HepG2 (cell line): ENCODE measurements around the gene ZNF770. TPM values are rescaled to one million over a fixed set of nuclear protein-coding genes. Genes with fewer than 3 reads are reported as not detected.

Experiments
- MED13 ChIP-seq: sonication (generic); formaldehyde crosslinking; IDR thresholded peaks from 2 replicates; pipeline ENCODE4 v1.5.0; 2020; ENCODE audit warnings: missing genetic modification reagents
- NFIB ChIP-seq: sonication (generic); formaldehyde crosslinking; IDR thresholded peaks from 2 replicates; pipeline ENCODE4 v1.9.0; 2021; ENCODE audit warnings: missing genetic modification reagents, mild to moderate bottlenecking, borderline replicate concordance
- NR2F6 ChIP-seq, 2 experiments: IDR thresholded peaks; 2 replicates each; pipeline ENCODE4 v1.6.1; 2016; ENCODE audit warnings: antibody characterized with exemption in 1 of 2, mild to moderate bottlenecking in 1 of 2
- NRL ChIP-seq: sonication (generic); formaldehyde crosslinking; IDR thresholded peaks from 2 replicates; pipeline ENCODE4 v1.5.0; 2020; ENCODE audit warnings: missing genetic modification reagents, mild to moderate bottlenecking, moderate library complexity, borderline replicate concordance
- RBFOX2 ChIP-seq: fragments of 200-400 bp; formaldehyde crosslinking; IDR thresholded peaks from 2 replicates; pipeline ENCODE4 v1.6.1; 2017; ENCODE audit warnings: low read depth, mild to moderate bottlenecking, low read length
- ZNF367 ChIP-seq: sonication (generic); formaldehyde crosslinking; IDR thresholded peaks from 2 replicates; pipeline ENCODE4 v1.4.0; 2020; ENCODE audit warnings: missing genetic modification reagents, borderline replicate concordance
- ZNF430 ChIP-seq: sonication (generic); formaldehyde crosslinking; IDR thresholded peaks from 2 replicates; pipeline ENCODE4 v1.9.0; 2021; ENCODE audit warnings: mild to moderate bottlenecking, missing genetic modification reagents
- ZNF546 ChIP-seq: sonication (generic); formaldehyde crosslinking; conservative IDR thresholded peaks from 2 replicates; pipeline ENCODE4 v1.8.1; 2023; ENCODE audit warnings: mild to moderate bottlenecking, missing genetic modification reagents
- polyA plus RNA-seq, 8 experiments: library from polyadenylated mRNA; depleted of rRNA in 3 of 8; stranded (reverse) in 7 of 8; unstranded in 1 of 8; fragments of >200 nt; fragmentation: Illumina TruSeq in 4 of 8; extraction: Trizol in 4 of 8; gene quantifications; 2 replicates each; pipeline versions ENCODE4 v1.2.1 to v1.2.3, GENCODE V29; 2011 to 2016; ENCODE audit warnings: low read depth in 4 of 8, missing spikeins in 1 of 8, mixed read lengths in 1 of 8; ENCODE audit not compliant: insufficient read depth in 1 of 8
- total RNA-seq, 5 experiments: library from RNA; depleted of rRNA; stranded (reverse); fragments of >200 nt; fragmentation: Illumina TruSeq; extraction: Trizol; gene quantifications; 2 replicates each; pipeline ENCODE4 v1.2.3, GENCODE V29; 2016; ENCODE audit warnings: low read depth in 1 of 5
- TF ChIP-seq, protein P1 (sequence below): sonication (generic); formaldehyde crosslinking; IDR thresholded peaks from 2 replicates; pipeline ENCODE4 v1.9.0; 2022; ENCODE audit warnings: low read depth, missing genetic modification reagents
- TF ChIP-seq, protein P2 (sequence below): sonication (generic); formaldehyde crosslinking; IDR thresholded peaks from 2 replicates; pipeline ENCODE4 v1.4.0; 2020; ENCODE audit warnings: mild to moderate bottlenecking, low read depth, missing genetic modification reagents
- TF ChIP-seq, protein P3 (sequence below): sonication (generic); formaldehyde crosslinking; IDR thresholded peaks from 2 replicates; pipeline ENCODE4 v1.5.0; 2020; ENCODE audit warnings: mild to moderate bottlenecking, missing genetic modification reagents
- TF ChIP-seq, protein P4 (sequence below): sonication (generic); formaldehyde crosslinking; IDR thresholded peaks from 2 replicates; pipeline ENCODE4 v1.8.0; 2022; ENCODE audit warnings: mild to moderate bottlenecking, missing genetic modification reagents
- TF ChIP-seq, protein P5 (sequence below): sonication (generic); formaldehyde crosslinking; IDR thresholded peaks from 2 replicates; pipeline ENCODE4 v1.5.1; 2020; ENCODE audit warnings: mild to moderate bottlenecking, missing genetic modification reagents, moderate library complexity
- TF ChIP-seq, protein P6 (sequence below): sonication (generic); formaldehyde crosslinking; IDR thresholded peaks from 2 replicates; pipeline ENCODE4 v1.8.1; 2023; ENCODE audit warnings: mild to moderate bottlenecking, inconsistent platforms, moderate library complexity, missing genetic modification reagents, borderline replicate concordance

The ZNF770 gene
- total and polyA plus RNA-seq, 2 of the 13 experiments (the other 11 are each of a cell fraction or from before 2014, with no cell fraction given): 15.5 to 33.1 TPM

DNA sequence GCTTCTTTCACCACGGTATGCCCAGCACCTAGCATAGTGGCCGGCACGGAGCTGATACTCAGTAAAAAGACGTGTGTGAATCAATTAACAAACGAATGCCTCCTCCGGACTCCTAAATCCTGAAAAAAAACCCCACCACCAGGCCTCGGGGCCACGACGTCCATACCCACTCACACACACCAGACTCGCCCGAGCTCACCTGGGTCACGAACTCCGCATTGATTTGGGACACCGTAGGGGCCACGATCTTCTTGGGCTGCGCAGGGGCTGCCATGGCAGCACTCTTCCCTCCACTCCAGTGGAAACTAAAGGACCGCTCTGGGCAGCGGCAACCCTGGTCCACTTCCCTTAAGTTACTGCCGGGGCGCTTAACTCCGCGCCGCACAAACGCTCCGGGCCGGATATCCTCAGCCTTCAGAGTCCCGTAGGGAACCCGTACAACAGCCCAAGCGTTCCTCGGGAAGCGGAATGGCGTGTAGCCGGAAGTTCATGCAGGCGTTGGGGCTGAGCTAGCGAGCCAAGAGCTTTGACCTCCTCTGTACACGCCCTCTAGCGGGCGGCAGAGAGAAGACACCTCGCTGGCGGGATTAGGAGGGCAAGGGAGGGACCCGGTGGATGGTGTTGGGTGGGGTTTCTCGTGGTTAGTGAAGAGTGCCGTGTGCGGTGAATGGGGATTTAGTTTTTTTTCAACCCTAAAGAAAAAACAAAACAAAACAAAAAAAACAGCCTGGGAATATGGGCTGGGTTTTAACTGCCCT is 18.6 kb downstream of the ZNF770 start, which contains the start of gene AQR (continued):
- TF ChIP-seq ZNF367 (CRISPR knock-in tag) (no peak), NRL (CRISPR knock-in tag) (peak; percentile 77; the same call in 1 of the 2 replicates), ZNF546 (CRISPR knock-in tag) (0 out of 2 replicates have a peak, but pooled peaks have one; percentile 38), RBFOX2 (peak; percentile 59), NR2F6 (IDR thresholded peaks at IDR 0.05) (no peak), NR2F6 (CRISPR knock-in tag; IDR thresholded peaks at IDR 0.05) (peak; percentile 72; the same call in 1 of the 2 replicates), MED13 (CRISPR knock-in tag) (no peak; the same call in 1 of the 2 replicates), ZNF430 (peak; percentile 87; the same call in 1 of the 2 replicates), NFIB (no peak)
- TF ChIP-seq, protein P1, sequence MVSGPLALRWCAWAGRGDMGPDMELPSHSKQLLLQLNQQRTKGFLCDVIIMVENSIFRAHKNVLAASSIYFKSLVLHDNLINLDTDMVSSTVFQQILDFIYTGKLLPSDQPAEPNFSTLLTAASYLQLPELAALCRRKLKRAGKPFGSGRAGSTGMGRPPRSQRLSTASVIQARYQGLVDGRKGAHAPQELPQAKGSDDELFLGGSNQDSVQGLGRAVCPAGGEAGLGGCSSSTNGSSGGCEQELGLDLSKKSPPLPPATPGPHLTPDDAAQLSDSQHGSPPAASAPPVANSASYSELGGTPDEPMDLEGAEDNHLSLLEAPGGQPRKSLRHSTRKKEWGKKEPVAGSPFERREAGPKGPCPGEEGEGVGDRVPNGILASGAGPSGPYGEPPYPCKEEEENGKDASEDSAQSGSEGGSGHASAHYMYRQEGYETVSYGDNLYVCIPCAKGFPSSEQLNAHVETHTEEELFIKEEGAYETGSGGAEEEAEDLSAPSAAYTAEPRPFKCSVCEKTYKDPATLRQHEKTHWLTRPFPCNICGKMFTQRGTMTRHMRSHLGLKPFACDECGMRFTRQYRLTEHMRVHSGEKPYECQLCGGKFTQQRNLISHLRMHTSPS (CRISPR knock-in tag): no peak
- TF ChIP-seq, protein P2, sequence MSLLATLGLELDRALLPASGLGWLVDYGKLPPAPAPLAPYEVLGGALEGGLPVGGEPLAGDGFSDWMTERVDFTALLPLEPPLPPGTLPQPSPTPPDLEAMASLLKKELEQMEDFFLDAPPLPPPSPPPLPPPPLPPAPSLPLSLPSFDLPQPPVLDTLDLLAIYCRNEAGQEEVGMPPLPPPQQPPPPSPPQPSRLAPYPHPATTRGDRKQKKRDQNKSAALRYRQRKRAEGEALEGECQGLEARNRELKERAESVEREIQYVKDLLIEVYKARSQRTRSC (CRISPR knock-in tag): no peak
- TF ChIP-seq, protein P3, sequence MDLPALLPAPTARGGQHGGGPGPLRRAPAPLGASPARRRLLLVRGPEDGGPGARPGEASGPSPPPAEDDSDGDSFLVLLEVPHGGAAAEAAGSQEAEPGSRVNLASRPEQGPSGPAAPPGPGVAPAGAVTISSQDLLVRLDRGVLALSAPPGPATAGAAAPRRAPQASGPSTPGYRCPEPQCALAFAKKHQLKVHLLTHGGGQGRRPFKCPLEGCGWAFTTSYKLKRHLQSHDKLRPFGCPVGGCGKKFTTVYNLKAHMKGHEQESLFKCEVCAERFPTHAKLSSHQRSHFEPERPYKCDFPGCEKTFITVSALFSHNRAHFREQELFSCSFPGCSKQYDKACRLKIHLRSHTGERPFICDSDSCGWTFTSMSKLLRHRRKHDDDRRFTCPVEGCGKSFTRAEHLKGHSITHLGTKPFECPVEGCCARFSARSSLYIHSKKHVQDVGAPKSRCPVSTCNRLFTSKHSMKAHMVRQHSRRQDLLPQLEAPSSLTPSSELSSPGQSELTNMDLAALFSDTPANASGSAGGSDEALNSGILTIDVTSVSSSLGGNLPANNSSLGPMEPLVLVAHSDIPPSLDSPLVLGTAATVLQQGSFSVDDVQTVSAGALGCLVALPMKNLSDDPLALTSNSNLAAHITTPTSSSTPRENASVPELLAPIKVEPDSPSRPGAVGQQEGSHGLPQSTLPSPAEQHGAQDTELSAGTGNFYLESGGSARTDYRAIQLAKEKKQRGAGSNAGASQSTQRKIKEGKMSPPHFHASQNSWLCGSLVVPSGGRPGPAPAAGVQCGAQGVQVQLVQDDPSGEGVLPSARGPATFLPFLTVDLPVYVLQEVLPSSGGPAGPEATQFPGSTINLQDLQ (CRISPR knock-in tag): no peak
- TF ChIP-seq, protein P4, sequence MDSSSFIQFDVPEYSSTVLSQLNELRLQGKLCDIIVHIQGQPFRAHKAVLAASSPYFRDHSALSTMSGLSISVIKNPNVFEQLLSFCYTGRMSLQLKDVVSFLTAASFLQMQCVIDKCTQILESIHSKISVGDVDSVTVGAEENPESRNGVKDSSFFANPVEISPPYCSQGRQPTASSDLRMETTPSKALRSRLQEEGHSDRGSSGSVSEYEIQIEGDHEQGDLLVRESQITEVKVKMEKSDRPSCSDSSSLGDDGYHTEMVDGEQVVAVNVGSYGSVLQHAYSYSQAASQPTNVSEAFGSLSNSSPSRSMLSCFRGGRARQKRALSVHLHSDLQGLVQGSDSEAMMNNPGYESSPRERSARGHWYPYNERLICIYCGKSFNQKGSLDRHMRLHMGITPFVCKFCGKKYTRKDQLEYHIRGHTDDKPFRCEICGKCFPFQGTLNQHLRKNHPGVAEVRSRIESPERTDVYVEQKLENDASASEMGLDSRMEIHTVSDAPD (CRISPR knock-in tag): no peak; the same call in 1 of the 2 replicates
- TF ChIP-seq, protein P5, sequence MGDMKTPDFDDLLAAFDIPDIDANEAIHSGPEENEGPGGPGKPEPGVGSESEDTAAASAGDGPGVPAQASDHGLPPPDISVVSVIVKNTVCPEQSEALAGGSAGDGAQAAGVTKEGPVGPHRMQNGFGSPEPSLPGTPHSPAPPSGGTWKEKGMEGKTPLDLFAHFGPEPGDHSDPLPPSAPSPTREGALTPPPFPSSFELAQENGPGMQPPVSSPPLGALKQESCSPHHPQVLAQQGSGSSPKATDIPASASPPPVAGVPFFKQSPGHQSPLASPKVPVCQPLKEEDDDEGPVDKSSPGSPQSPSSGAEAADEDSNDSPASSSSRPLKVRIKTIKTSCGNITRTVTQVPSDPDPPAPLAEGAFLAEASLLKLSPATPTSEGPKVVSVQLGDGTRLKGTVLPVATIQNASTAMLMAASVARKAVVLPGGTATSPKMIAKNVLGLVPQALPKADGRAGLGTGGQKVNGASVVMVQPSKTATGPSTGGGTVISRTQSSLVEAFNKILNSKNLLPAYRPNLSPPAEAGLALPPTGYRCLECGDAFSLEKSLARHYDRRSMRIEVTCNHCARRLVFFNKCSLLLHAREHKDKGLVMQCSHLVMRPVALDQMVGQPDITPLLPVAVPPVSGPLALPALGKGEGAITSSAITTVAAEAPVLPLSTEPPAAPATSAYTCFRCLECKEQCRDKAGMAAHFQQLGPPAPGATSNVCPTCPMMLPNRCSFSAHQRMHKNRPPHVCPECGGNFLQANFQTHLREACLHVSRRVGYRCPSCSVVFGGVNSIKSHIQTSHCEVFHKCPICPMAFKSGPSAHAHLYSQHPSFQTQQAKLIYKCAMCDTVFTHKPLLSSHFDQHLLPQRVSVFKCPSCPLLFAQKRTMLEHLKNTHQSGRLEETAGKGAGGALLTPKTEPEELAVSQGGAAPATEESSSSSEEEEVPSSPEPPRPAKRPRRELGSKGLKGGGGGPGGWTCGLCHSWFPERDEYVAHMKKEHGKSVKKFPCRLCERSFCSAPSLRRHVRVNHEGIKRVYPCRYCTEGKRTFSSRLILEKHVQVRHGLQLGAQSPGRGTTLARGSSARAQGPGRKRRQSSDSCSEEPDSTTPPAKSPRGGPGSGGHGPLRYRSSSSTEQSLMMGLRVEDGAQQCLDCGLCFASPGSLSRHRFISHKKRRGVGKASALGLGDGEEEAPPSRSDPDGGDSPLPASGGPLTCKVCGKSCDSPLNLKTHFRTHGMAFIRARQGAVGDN (CRISPR knock-in tag): peak; percentile 88
- TF ChIP-seq, protein P6, sequence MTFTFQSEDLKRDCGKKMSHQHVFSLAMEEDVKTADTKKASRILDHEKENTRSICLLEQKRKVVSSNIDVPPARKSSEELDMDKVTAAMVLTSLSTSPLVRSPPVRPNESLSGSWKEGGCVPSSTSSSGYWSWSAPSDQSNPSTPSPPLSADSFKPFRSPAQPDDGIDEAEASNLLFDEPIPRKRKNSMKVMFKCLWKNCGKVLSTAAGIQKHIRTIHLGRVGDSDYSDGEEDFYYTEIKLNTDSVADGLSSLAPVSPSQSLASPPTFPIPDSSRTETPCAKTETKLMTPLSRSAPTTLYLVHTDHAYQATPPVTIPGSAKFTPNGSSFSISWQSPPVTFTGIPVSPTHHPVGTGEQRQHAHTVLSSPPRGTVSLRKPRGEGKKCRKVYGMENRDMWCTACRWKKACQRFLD (CRISPR knock-in tag): no peak
